Pancreas (tissue), 10 donors: ENCODE data around the gene DSCAML1. TPM values are rescaled to one million over a fixed set of nuclear protein-coding genes. Genes with fewer than 3 reads are reported as not detected.

Experiments used
- ATAC-seq, 4 donors: fragments of 200-7000 bp; cut with Tn5 transposase; one replicate each; pipeline versions ENCODE4 v1.8.0 to v1.9.1; 2020; ENCODE audit warnings: mild to moderate bottlenecking in 4 of 4, moderate library complexity in 4 of 4
- DNase-seq, 6 donors: peaks; one replicate each; pipeline ENCODE4 v3.0.0-alpha.2; 2020
- FAIRE-seq: peaks from 2 replicates; lab custom pipeline; 2012; peaks lifted over from hg19 to GRCh38; lab: Jason Lieb, UNC
- H3K27ac ChIP-seq, 4 donors: fragments of 200-600 bp; sonication (generic); 1 replicate in 3 of 4; 2 replicates in 1 of 4; pipeline versions ENCODE4 v1.5.0 to v1.8.0; 2020
- H3K27me3 ChIP-seq, 4 donors: fragments of 200-600 bp; one replicate each; pipeline ENCODE4 v1.8.0; 2021
- H3K36me3 ChIP-seq, 3 donors: fragments of 200-600 bp; sonication (generic) in 1 of 3; one replicate each; pipeline versions ENCODE4 v1.5.0 to v1.8.0; 2020 to 2021
- H3K4me1 ChIP-seq, 3 donors: fragments of 200-600 bp; one replicate each; pipeline ENCODE4 v1.8.0; 2021
- H3K4me3 ChIP-seq, 4 donors: fragments of 200-600 bp; sonication (generic) in 2 of 4; one replicate each; pipeline versions ENCODE4 v1.5.0 to v1.8.0; 2020 to 2021
- H3K9me3 ChIP-seq, 4 donors: fragments of 200-600 bp; one replicate each; pipeline ENCODE4 v1.8.0; 2021
- whole genome bisulfite sequencing, 2 donors: extraction: QIAGEN DNeasy Blood & Tissue Kit; methylation state at CpG; one replicate each; pipeline ENCODE4 v1.1.7; 2013; 5-methylcytosine and 5-hydroxymethylcytosine counted together
- intact Hi-C, 3 donors: fragments of 100-400 bp; cut with DNase I; formaldehyde crosslinking; loops; one replicate each; pipeline versions ENCODE4 v1.11.1 to v1.14.2; 2022
- polyA plus RNA-seq, 2 donors: library from polyadenylated mRNA; stranded (reverse); fragments of 200-250 nt; gene quantifications; one replicate each; pipeline ENCODE4 v1.2.3, GENCODE V29; 2013
- total RNA-seq, 6 donors: library from RNA; stranded (reverse); fragmentation: NEBNext Ultra II Directional in 4 of 6; extraction: Animal tissue kit (Norgen Biotek cat#: 25700) in 4 of 6; gene quantifications; one replicate each; pipeline versions ENCODE4 v1.2.1 to v1.2.4, GENCODE V29; 2021 to 2023
- TF ChIP-seq, protein P1 (sequence below), 4 donors: fragments of 200-600 bp; sonication (generic) in 3 of 4; IDR thresholded peaks; one replicate each; pipeline versions ENCODE4 v1.5.0 to v1.8.0; 2021; ENCODE audit warnings: antibody characterized with exemption in 4 of 4
- donor health status: healthy with polysubstance abuse.
- donor health status: DM: no; HTN: no; CAD: no; lungs with moderate emphysema.
- donor health status: DM: no; HTN: no; CAD: no.
- donor health status: control.
- donor health status: control.
- donor health status: Bipolar disorder and iron deficiency.
- donor health status: DM: yes; HTN: yes; CAD: no.
- donor health status: DM: no; HTN: no; CAD: no.
- donor health status: DM: no; HTN: no; CAD: no.
- donor health status: DM: yes; HTN: yes; CAD: no.

The DSCAML1 gene
- total and polyA plus RNA-seq, 8 donors = 0.69 to 2.7 (median 1.8) TPM

DNA sequence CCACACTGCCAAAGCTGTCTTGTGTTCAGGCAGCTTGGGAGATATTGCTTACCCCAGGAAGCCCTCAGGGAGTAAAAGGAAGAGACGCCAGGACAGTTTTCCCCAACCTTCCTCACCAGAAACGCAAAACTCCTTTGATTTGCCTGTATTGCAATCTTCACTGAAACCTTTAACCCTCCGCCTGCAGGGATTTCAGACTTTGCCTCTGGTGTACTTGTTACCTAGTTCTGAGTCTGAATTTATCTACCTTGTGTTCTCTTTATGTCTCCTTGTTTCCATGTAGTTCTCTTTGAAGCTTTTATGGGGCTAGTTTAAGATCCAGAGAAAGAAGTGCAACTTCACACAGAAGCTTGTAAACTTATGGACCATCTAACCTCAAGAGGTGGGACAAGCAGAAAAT lies 154.2 kb downstream of the DSCAML1 start:
- H3K4me3 ChIP-seq = no peak overlapping the region
- no peaks in the 10 kb centered on the region for H3K9me3 ChIP-seq
- H3K4me1 ChIP-seq = no peaks in the 10 kb centered on the region
- ATAC-seq (no peak), FAIRE-seq (no peak), DNase-seq (no peak)
- TF ChIP-seq, protein P1, sequence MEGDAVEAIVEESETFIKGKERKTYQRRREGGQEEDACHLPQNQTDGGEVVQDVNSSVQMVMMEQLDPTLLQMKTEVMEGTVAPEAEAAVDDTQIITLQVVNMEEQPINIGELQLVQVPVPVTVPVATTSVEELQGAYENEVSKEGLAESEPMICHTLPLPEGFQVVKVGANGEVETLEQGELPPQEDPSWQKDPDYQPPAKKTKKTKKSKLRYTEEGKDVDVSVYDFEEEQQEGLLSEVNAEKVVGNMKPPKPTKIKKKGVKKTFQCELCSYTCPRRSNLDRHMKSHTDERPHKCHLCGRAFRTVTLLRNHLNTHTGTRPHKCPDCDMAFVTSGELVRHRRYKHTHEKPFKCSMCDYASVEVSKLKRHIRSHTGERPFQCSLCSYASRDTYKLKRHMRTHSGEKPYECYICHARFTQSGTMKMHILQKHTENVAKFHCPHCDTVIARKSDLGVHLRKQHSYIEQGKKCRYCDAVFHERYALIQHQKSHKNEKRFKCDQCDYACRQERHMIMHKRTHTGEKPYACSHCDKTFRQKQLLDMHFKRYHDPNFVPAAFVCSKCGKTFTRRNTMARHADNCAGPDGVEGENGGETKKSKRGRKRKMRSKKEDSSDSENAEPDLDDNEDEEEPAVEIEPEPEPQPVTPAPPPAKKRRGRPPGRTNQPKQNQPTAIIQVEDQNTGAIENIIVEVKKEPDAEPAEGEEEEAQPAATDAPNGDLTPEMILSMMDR (IDR thresholded peaks at IDR 0.05) = no peak
- H3K27me3 ChIP-seq = no peaks in the 10 kb centered on the region
- no peak overlapping the region for H3K27ac ChIP-seq
- 57 to 70% methylated on average over 3 of the region's 3 CpGs for WGBS, 2 donors
- intact Hi-C loops = no loop called here
- no peaks in the 10 kb centered on the region for H3K36me3 ChIP-seq

DNA sequence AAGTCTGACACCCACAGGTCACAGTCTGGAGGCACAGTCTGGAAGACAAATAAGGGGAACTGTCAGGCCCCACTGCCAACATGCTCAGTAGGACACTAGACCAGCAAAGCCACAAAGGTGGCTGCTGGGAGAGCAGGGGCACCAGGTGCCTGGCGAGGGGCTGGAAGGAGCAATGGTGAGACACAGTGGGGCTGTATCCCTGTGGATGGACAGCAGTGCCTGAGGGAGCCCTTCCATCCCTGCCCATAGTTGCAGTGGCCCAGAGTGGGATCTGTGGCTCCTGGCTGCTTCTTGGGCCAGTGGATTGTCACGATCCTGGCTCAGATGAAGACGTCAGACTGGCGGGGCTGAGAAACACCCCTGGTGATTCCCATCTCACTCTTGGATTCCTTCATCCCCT lies 154.6 kb downstream of the DSCAML1 start:
- Histone ChIP-seq H3K36me3 (no peaks in the 10 kb centered on the region), H3K27ac (no peak overlapping the region), H3K9me3 (no peaks in the 10 kb centered on the region), H3K27me3 (no peaks in the 10 kb centered on the region), H3K4me3 (no peak overlapping the region), H3K4me1 (no peaks in the 10 kb centered on the region)
- intact Hi-C loops = no loop called here
- WGBS, 2 donors = 52 to 79% methylated on average over 4 of the region's 4 CpGs
- no peak for DNase-seq
- TF ChIP-seq, protein P1 (IDR thresholded peaks at IDR 0.05) = no peak
- ATAC-seq = no peak
- FAIRE-seq = no peak

DNA sequence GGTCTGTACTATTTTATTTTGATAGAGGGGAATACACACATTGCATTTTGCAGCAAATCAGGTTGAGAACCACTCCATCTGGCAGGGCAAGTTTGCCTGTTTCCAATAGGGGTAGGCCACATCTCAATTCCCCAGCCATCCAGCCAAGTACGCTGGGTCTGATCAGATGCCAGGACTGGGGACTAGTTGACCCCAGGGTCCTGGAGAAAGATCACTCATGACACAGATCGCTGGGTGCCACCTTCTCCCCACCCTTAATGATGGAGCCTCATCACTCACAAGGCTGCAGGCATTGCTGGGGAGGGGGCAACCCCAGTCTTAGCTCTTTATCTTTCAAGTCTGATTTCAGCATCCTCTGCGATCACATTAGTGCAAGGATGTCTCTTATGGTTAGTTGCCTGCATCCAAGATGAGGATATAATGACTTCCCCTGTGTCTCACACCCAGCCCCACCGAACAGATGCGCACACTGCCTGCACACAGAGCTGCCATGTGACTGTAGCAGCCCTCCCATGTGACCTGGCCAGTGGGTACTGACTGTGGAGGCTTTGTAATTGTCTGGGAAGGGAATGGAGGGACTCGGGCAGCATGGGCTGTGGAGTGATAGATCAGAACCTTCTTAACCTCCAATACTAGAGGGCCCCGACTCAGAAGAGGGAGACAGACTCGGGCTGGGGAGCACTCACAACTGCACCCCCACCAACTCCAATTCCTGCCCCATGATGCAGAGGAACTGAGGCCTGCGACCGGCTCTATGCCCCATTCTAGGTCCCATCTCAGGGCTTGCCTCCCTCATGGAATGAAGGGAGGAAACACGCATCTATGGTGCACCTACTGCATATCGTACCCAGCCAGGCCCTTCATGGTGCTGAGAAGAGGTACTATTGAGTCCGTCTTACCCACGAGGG lies 155.8 kb downstream of the DSCAML1 start:
- ATAC-seq (no peak), FAIRE-seq (no peak), DNase-seq (peak in 1 of 6 donors; percentile 22)
- Histone ChIP-seq H3K4me1 (no peaks in the 10 kb centered on the region), H3K36me3 (no peaks in the 10 kb centered on the region), H3K27me3 (no peaks in the 10 kb centered on the region), H3K27ac (no peak overlapping the region), H3K9me3 (no peaks in the 10 kb centered on the region), H3K4me3 (no peak overlapping the region)
- 67 to 88% methylated on average over 14 of the region's 14 CpGs for WGBS, 2 donors
- TF ChIP-seq, protein P1 (IDR thresholded peaks at IDR 0.05) = no peak
- intact Hi-C loops = no loop called here

DNA sequence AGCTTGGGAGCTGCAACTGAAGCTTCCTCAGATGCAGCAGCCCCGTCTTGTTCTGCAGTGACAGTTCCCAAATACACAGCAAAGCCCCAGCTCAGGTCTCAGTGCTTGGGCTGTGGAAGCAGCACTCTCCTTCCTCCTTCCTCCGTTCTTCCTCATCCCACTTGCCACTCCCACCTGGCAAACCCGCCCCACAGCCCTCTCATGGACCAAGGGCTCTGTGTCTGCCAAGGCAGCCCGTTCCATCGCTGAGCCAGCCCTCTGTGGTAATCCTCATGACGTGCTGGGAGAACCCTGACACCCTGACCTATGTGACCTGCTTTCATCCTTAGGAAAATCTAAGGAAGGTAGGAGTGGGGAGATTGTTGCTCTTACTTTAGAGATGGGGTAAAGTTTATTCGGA lies 157.0 kb downstream of the DSCAML1 start:
- peak in 1 of 6 donors; percentile 35 for DNase-seq
- Histone ChIP-seq H3K27ac (no peak overlapping the region), H3K36me3 (no peaks in the 10 kb centered on the region), H3K4me1 (no peaks in the 10 kb centered on the region), H3K27me3 (no peaks in the 10 kb centered on the region), H3K9me3 (no peaks in the 10 kb centered on the region), H3K4me3 (no peak overlapping the region)
- intact Hi-C loops = no loop called here
- 63 to 66% methylated on average over 7 of the region's 7 CpGs for WGBS, 2 donors
- FAIRE-seq = no peak
- TF ChIP-seq, protein P1 (IDR thresholded peaks at IDR 0.05) = no peak
- no peak for ATAC-seq

DNA sequence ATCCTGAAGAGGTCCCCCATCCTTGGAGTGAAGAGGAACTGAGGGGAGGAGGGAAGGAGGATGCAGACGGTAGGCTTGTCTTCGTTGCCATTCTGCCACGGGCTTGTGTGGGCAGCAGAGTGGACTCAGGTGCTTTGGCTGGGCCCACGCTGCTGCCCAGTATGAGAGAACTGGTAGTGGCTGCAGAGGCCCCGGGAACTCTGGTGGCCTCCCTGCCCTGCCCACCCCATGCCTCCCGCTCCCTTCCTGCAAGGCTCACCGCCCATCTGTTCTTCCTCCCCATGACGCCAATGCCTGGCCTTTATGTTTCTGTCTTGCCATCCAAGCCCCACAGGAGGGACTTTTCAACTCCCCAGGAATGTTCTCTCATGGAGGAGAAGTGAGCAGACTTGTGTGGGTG lies 157.4 kb downstream of the DSCAML1 start:
- WGBS, 2 donors = 78 to 90% methylated on average over 8 of the region's 8 CpGs

More for the DNA sequence above, 157.4 kb downstream of the DSCAML1 start:
- Histone ChIP-seq H3K9me3 (no peaks in the 10 kb centered on the region), H3K4me3 (no peak overlapping the region), H3K36me3 (no peaks in the 10 kb centered on the region), H3K27me3 (no peaks in the 10 kb centered on the region), H3K4me1 (no peaks in the 10 kb centered on the region), H3K27ac (no peak overlapping the region)
- DNase-seq (peak in 1 of 6 donors; percentile 37), FAIRE-seq (no peak), ATAC-seq (no peak)
- intact Hi-C loops = no loop called here
- TF ChIP-seq, protein P1 (IDR thresholded peaks at IDR 0.05) = no peak
